K562 (cell line): Measurements from ENCODE around the gene CCDC178. TPM values are rescaled to one million over a fixed set of nuclear protein-coding genes. Genes with fewer than 3 reads are reported as not detected.

Experiments
- CHD4 ChIP-seq: fragments of 200-600 bp; sonication (generic); IDR thresholded peaks from 3 replicates; pipeline ENCODE4 v1.6.1; 2012; ENCODE audit warnings: low read depth, mild to moderate bottlenecking, mixed read lengths, low read length, inconsistent platforms; ENCODE audit not compliant: insufficient read depth, insufficient replicate concordance, poor library complexity, severe bottlenecking
- ELK3 ChIP-seq: fragments of 450-650 bp; formaldehyde crosslinking; IDR thresholded peaks from 2 replicates; pipeline ENCODE4 v1.4.0; 2020; ENCODE audit warnings: mild to moderate bottlenecking
- EWSR1 ChIP-seq: fragments of 450-650 bp; IDR thresholded peaks from 2 replicates; pipeline ENCODE4 v1.6.1; 2018; ENCODE audit warnings: borderline replicate concordance, mild to moderate bottlenecking, low read depth, moderate library complexity; ENCODE audit not compliant: partially characterized antibody
- ILK ChIP-seq: fragments of 450-650 bp; IDR thresholded peaks from 2 replicates; pipeline ENCODE4 v1.6.1; 2016; ENCODE audit warnings: missing genetic modification characterization, low read depth, mild to moderate bottlenecking, missing compliant biosample characterization, moderate library complexity, borderline replicate concordance
- PTBP1 ChIP-seq: fragments of 200-400 bp; formaldehyde crosslinking; IDR thresholded peaks from 2 replicates; pipeline ENCODE4 v1.6.1; 2017; ENCODE audit warnings: low read depth, low read length
- SRSF7 ChIP-seq: fragments of 200-400 bp; formaldehyde crosslinking; optimal IDR thresholded peaks from 2 replicates; pipeline ENCODE3; 2017; ENCODE audit warnings: mild to moderate bottlenecking, low read depth, low read length
- THAP7 ChIP-seq: fragments of 250-450 bp; sonication (Bioruptor Pico); IDR thresholded peaks from 2 replicates; pipeline ENCODE4 v1.5.0; 2021
- TRIM25 ChIP-seq: fragments of 450-650 bp; IDR thresholded peaks from 2 replicates; pipeline ENCODE4 v1.7.0; 2016; ENCODE audit warnings: borderline replicate concordance
- ZNF584 ChIP-seq: fragments of 200-800 bp; sonication (Bioruptor generic); IDR thresholded peaks from 2 replicates; pipeline ENCODE4 v1.6.1; 2016; ENCODE audit warnings: low read depth, mild to moderate bottlenecking, missing genetic modification characterization, missing compliant biosample characterization
- polyA plus RNA-seq, 8 experiments: library from polyadenylated mRNA; depleted of rRNA in 4 of 8; stranded (reverse) in 5 of 8; unstranded in 3 of 8; fragments of >200 nt; fragmentation: Nextera tagmentation in 2 of 8; fragmentation: Illumina TruSeq in 1 of 8; extraction: Ambion mirVana in 2 of 8; extraction: Trizol in 1 of 8; gene quantifications; 2 replicates each; pipeline versions ENCODE4 v1.2.1 to v1.2.3, GENCODE V29; 2011 to 2014; ENCODE audit warnings: inconsistent platforms in 1 of 8, missing spikeins in 1 of 8
- total RNA-seq, 7 experiments: library from RNA; depleted of rRNA in 6 of 7; stranded (reverse); fragments of >200 nt in 6 of 7; fragmentation: Illumina TruSeq in 2 of 7; extraction: Trizol in 2 of 7; gene quantifications; 2 replicates each; pipeline versions ENCODE4 v1.2.1 to v1.2.3, GENCODE V29; 2011 to 2021; ENCODE audit warnings: low replicate concordance in 1 of 7

CCDC178 gene
- total and polyA plus RNA-seq, 9 of the 15 experiments (the other 6 are each of a cell fraction or from before 2014, with no cell fraction given), result 0.12 to 0.47 (median 0.15) TPM; not detected in 6

- no peak for TF ChIP-seq SRSF7
- no peak for TF ChIP-seq ZNF584 (CRISPR knock-in tag)
- no peak for TF ChIP-seq CHD4
- no peak for TF ChIP-seq ILK
- TF ChIP-seq THAP7 (CRISPR knock-in tag), result no peak
- no peak for TF ChIP-seq PTBP1
- no peak for TF ChIP-seq ELK3
- no peak for TF ChIP-seq TRIM25
- TF ChIP-seq EWSR1, result no peak
These were observed 176.0 kb downstream of the CCDC178 start (continued) for GRCh38 chr18:33264566-33264965.
